TTC549 (cell line): Measurements from ENCODE around the gene ZBTB7B.
A peak's percentile ranks its signal among the peaks of the same experiment; 100 is the strongest.

Experiments
- FAIRE-seq: peaks from 2 replicates; lab custom pipeline; 2012; peaks lifted over from hg19 to GRCh38; lab: Jason Lieb, UNC

Gene ZBTB7B

GRCh38 chr1:155038602-155039307, 36.2 kb downstream of the ZBTB7B start:
- FAIRE-seq, result no peak

- FAIRE-seq, result no peak
These were observed 36.7 kb downstream of the ZBTB7B start for GRCh38 chr1:155039308-155039669.

- FAIRE-seq, result no peak
These were observed 37.9 kb downstream of the ZBTB7B start for GRCh38 chr1:155040358-155041093.

- no peak for FAIRE-seq
These were observed 40.2 kb downstream of the ZBTB7B start for GRCh38 chr1:155042789-155043188.

- FAIRE-seq, result no peak
These were observed 40.7 kb downstream of the ZBTB7B start for GRCh38 chr1:155043301-155043702.

GRCh38 chr1:155043793-155044192, 41.2 kb downstream of the ZBTB7B start:
- FAIRE-seq, result no peak

GRCh38 chr1:155044365-155044764, 41.8 kb downstream of the ZBTB7B start:
- no peak for FAIRE-seq

- FAIRE-seq, result peak; percentile 91
These were observed 42.4 kb downstream of the ZBTB7B start for GRCh38 chr1:155044812-155045657.

GRCh38 chr1:155048449-155049334, 46.1 kb downstream of the ZBTB7B start:
- no peak for FAIRE-seq

GRCh38 chr1:155049651-155050559, 47.3 kb downstream of the ZBTB7B start:
- FAIRE-seq, result no peak

- no peak for FAIRE-seq
These were observed 48.1 kb downstream of the ZBTB7B start, which contains the start of gene ADAM15 for GRCh38 chr1:155050560-155051341. TSS of gene ADAM15 (plus strand) at chr1:155051316. CDS start at chr1:155051387, 71 bp downstream.

GRCh38 chr1:155051342-155051776, 48.8 kb downstream of the ZBTB7B start:
- FAIRE-seq, result no peak

- FAIRE-seq, result no peak
These were observed 49.3 kb downstream of the ZBTB7B start for GRCh38 chr1:155051777-155052398.

- FAIRE-seq, result no peak
These were observed 50.1 kb downstream of the ZBTB7B start for GRCh38 chr1:155052439-155053395.

- FAIRE-seq, result no peak
These were observed 51.0 kb downstream of the ZBTB7B start for GRCh38 chr1:155053531-155054105.

- no peak for FAIRE-seq
These were observed 54.5 kb downstream of the ZBTB7B start for GRCh38 chr1:155057104-155057503.

- FAIRE-seq, result no peak
These were observed 55.2 kb downstream of the ZBTB7B start for GRCh38 chr1:155057788-155058211.

GRCh38 chr1:155060736-155061135, 58.1 kb downstream of the ZBTB7B start:
- no peak for FAIRE-seq
